Measurements from ENCODE around the gene YPEL5. TPM values are rescaled to one million over a fixed set of nuclear protein-coding genes. Genes with fewer than 3 reads are reported as not detected.

Gene YPEL5
- total RNA-seq, 1 donor from 2014 or later, result 66.4 TPM

DNA sequence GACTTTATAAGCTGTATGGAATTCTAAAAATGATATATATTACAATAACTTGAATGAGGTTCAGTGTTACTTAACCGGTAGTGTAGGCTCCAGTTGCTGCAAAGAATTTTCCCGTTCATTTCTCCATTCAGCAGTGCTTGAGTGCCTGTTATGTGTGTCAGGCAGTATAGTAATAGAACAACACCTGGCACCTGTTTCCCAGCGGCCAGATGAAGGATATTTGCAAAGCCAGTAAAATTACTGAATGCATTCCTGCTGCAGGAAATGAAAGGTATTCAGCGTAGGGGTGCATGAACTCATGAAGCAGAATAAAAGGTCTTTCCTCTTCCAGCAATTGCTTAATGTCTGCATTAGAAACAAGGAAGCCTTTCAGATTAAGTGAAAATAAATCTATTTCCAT, 18.8 kb downstream of the YPEL5 start:
- Mint-ChIP-seq H3K27ac (no peak overlapping the region), H3K9me3 (no peaks in the 10 kb centered on the region), H3K4me3 (no peak overlapping the region), H3K36me3 (no peaks in the 10 kb centered on the region), H3K27me3 (ENCODE audit: insufficient read depth, low read depth) (no peaks in the 10 kb centered on the region), H3K4me1 (no peaks in the 10 kb centered on the region)
- Histone ChIP-seq H2AFZ (replicated peaks) (no peak overlapping the region), H3K79me2 (ENCODE audit: low read depth) (no peaks in the 10 kb centered on the region), H3K36me3 (no peaks in the 10 kb centered on the region), H3K27ac (no peak overlapping the region), H3K9ac (no peak overlapping the region), H3K27me3 (no peaks in the 10 kb centered on the region), H3F3A (ENCODE audit: low read depth) (peaks cover 3% of the 10 kb centered on the region), H3K4me2 (no peak overlapping the region), H3K9me3 (ENCODE audit: low read depth) (no peaks in the 10 kb centered on the region), H3K4me1 (no peaks in the 10 kb centered on the region), H4K20me1 (ENCODE audit: low read depth) (no peaks in the 10 kb centered on the region), H3K4me3 (no peak overlapping the region)
- TF ChIP-seq, protein P1, sequence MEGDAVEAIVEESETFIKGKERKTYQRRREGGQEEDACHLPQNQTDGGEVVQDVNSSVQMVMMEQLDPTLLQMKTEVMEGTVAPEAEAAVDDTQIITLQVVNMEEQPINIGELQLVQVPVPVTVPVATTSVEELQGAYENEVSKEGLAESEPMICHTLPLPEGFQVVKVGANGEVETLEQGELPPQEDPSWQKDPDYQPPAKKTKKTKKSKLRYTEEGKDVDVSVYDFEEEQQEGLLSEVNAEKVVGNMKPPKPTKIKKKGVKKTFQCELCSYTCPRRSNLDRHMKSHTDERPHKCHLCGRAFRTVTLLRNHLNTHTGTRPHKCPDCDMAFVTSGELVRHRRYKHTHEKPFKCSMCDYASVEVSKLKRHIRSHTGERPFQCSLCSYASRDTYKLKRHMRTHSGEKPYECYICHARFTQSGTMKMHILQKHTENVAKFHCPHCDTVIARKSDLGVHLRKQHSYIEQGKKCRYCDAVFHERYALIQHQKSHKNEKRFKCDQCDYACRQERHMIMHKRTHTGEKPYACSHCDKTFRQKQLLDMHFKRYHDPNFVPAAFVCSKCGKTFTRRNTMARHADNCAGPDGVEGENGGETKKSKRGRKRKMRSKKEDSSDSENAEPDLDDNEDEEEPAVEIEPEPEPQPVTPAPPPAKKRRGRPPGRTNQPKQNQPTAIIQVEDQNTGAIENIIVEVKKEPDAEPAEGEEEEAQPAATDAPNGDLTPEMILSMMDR (IDR thresholded peaks at IDR 0.05), result no peak
- TF ChIP-seq EZH2phosphoT487 (IDR thresholded peaks at IDR 0.05), result no peak
- no peak for TF ChIP-seq EZH2 (IDR thresholded peaks at IDR 0.05)
- DNase-seq (ENCODE audit: low spot score), result no peak

DNA sequence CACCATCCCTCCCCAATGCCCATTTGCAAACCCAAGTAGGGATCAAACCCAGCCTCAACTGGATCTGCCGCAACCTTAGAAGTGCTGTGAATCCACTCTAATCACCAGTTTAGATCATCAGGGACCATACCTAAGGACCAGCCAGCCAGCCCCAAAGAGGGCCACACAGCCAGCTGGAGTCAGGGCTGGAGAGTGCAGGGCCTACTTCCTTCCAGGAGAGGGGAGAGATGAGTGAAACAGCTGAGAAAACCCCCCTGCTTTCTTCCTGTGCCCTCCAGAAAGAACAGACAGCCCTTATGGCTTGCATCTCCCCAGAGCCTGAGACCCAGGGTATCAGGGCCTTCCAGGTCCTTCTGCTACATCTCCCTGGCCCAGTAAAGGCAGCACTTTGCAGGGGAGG, 25.8 kb downstream of the YPEL5 start:
- TF ChIP-seq EZH2 (IDR thresholded peaks at IDR 0.05) (no peak), EZH2phosphoT487 (IDR thresholded peaks at IDR 0.05) (no peak)
- TF ChIP-seq, protein P1 (IDR thresholded peaks at IDR 0.05), result no peak
- H3K9ac ChIP-seq, result no peak overlapping the region
- no peaks in the 10 kb centered on the region for H3K9me3 Mint-ChIP-seq

DNA sequence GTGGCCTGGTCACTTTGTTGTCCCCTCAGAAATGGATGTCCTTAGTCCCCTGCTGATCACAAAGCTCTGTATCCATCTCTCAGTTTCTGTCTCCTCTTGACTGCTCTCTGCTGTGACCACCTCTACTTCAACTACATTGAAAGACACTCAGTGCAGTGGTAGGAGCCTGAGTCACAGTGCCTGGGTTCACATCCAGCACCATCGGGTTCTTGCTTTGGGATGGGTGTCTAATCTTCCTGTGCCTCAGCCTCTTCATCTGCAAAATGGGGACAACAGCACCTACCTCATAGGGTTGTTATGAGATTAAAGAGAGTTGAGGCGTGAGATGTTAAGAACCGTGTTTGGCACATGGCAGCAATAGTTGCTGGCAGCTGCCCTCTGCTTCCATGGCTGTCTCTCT, 30.6 kb downstream of the YPEL5 start:
- no peak overlapping the region for H3K4me3 Mint-ChIP-seq
- no peak overlapping the region for H3K9ac ChIP-seq
- H3K27me3 ChIP-seq, result no peaks in the 10 kb centered on the region
- no peaks in the 10 kb centered on the region for H3K9me3 Mint-ChIP-seq
- H3K4me1 Mint-ChIP-seq, result no peaks in the 10 kb centered on the region
- H3K4me2 ChIP-seq, result no peak overlapping the region
- no peaks in the 10 kb centered on the region for H3K4me1 ChIP-seq
- no peak for DNase-seq (ENCODE audit: low spot score)
- H3K9me3 ChIP-seq (ENCODE audit: low read depth), result no peaks in the 10 kb centered on the region
- H4K20me1 ChIP-seq (ENCODE audit: low read depth), result no peaks in the 10 kb centered on the region
- no peak overlapping the region for H3K27ac ChIP-seq
- no peaks in the 10 kb centered on the region for H3K36me3 Mint-ChIP-seq
- no peaks in the 10 kb centered on the region for H3K36me3 ChIP-seq
- H3K27ac Mint-ChIP-seq, result no peak overlapping the region
- H3K4me3 ChIP-seq, result no peak overlapping the region
- no peaks in the 10 kb centered on the region for H3K79me2 ChIP-seq (ENCODE audit: low read depth)
- peaks cover 6% of the 10 kb centered on the region for H3K27me3 Mint-ChIP-seq (ENCODE audit: insufficient read depth, low read depth)
- no peaks in the 10 kb centered on the region for H3F3A ChIP-seq (ENCODE audit: low read depth)
- TF ChIP-seq EZH2 (IDR thresholded peaks at IDR 0.05) (no peak), EZH2phosphoT487 (IDR thresholded peaks at IDR 0.05) (no peak)
- TF ChIP-seq, protein P1 (IDR thresholded peaks at IDR 0.05), result no peak
- no peak overlapping the region for H2AFZ ChIP-seq (replicated peaks)

More for the DNA sequence above, 25.8 kb downstream of the YPEL5 start:
- Histone ChIP-seq H3F3A (ENCODE audit: low read depth) (no peaks in the 10 kb centered on the region), H3K27me3 (no peaks in the 10 kb centered on the region), H3K79me2 (ENCODE audit: low read depth) (no peaks in the 10 kb centered on the region), H3K4me2 (no peak overlapping the region), H3K4me1 (no peaks in the 10 kb centered on the region), H3K9me3 (ENCODE audit: low read depth) (no peaks in the 10 kb centered on the region), H3K4me3 (no peak overlapping the region), H3K36me3 (no peaks in the 10 kb centered on the region), H2AFZ (replicated peaks) (no peak overlapping the region), H3K27ac (no peak overlapping the region), H4K20me1 (ENCODE audit: low read depth) (no peaks in the 10 kb centered on the region)
- H3K4me1 Mint-ChIP-seq, result no peaks in the 10 kb centered on the region
- no peaks in the 10 kb centered on the region for H3K36me3 Mint-ChIP-seq
- no peak overlapping the region for H3K4me3 Mint-ChIP-seq
- peaks cover 2% of the 10 kb centered on the region for H3K27me3 Mint-ChIP-seq (ENCODE audit: insufficient read depth, low read depth)
- DNase-seq (ENCODE audit: low spot score), result no peak
- H3K27ac Mint-ChIP-seq, result no peak overlapping the region

All from neural progenitor cell (in vitro differentiated cells).